ENCODE results near the gene PKDREJ.

- TF ChIP-seq, protein P1, sequence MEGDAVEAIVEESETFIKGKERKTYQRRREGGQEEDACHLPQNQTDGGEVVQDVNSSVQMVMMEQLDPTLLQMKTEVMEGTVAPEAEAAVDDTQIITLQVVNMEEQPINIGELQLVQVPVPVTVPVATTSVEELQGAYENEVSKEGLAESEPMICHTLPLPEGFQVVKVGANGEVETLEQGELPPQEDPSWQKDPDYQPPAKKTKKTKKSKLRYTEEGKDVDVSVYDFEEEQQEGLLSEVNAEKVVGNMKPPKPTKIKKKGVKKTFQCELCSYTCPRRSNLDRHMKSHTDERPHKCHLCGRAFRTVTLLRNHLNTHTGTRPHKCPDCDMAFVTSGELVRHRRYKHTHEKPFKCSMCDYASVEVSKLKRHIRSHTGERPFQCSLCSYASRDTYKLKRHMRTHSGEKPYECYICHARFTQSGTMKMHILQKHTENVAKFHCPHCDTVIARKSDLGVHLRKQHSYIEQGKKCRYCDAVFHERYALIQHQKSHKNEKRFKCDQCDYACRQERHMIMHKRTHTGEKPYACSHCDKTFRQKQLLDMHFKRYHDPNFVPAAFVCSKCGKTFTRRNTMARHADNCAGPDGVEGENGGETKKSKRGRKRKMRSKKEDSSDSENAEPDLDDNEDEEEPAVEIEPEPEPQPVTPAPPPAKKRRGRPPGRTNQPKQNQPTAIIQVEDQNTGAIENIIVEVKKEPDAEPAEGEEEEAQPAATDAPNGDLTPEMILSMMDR (IDR thresholded peaks at IDR 0.05), result no peak
- no peak for TF ChIP-seq POLR2AphosphoS5 (IDR thresholded peaks at IDR 0.05; ENCODE audit: low read depth, low read length)
Observed at GRCh38 chr22:46294784-46295183, 31.6 kb upstream of the PKDREJ start.
